GM12872 (cell line): ENCODE data around the gene ARSG.

Experiments
- TF ChIP-seq, protein P1 (sequence below): IDR thresholded peaks from 3 replicates; pipeline ENCODE4 v1.5.1; 2011; ENCODE audit warnings: low read depth, mild to moderate bottlenecking, low read length, moderate library complexity; ENCODE audit not compliant: insufficient read depth

ARSG gene

DNA sequence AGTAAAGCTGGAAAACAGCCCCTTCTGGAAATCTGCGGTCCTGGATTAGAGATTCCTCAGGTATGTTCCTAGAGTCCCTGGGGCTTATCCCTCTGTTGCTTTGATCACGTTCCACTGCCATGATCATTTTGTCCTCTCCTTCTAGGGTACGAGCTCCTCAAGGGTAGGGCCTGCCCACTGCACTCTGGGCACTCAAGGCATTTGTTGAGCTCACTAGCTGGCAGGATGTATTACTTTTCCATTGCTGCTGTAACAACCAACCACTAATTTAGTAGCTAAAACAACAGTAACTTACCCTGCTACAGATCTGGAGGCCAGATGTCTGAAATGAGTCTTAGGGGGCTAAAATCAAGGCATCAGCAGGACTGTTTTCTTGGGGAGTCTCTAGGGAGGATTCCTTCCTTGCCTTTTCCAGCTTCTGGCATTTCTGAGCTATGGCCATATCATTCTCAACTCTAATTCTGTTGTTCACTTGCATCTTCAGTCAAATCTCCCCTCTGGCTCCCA lies 65.7 kb downstream of the ARSG start:
- TF ChIP-seq, protein P1, sequence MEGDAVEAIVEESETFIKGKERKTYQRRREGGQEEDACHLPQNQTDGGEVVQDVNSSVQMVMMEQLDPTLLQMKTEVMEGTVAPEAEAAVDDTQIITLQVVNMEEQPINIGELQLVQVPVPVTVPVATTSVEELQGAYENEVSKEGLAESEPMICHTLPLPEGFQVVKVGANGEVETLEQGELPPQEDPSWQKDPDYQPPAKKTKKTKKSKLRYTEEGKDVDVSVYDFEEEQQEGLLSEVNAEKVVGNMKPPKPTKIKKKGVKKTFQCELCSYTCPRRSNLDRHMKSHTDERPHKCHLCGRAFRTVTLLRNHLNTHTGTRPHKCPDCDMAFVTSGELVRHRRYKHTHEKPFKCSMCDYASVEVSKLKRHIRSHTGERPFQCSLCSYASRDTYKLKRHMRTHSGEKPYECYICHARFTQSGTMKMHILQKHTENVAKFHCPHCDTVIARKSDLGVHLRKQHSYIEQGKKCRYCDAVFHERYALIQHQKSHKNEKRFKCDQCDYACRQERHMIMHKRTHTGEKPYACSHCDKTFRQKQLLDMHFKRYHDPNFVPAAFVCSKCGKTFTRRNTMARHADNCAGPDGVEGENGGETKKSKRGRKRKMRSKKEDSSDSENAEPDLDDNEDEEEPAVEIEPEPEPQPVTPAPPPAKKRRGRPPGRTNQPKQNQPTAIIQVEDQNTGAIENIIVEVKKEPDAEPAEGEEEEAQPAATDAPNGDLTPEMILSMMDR, result no peak

DNA sequence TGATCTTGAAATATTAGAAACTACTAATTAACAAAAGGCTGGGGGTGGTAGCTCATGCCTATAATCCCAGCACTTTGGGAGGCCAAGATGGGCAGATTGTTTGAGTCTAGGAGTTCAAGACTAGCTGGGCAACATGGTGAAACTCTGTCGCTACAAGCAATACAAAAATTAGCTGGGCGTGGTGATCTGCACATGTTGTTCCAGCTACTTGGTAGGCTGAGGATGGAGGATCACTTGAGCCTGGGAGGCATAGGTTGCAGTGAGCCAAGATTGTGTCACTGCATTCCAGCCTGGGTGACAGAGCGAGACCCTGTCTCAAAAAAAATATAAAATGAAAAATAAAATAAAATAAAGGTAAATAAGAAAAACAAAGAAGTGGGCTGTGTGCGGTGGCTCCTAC lies 66.6 kb downstream of the ARSG start:
- TF ChIP-seq, protein P1, result no peak

DNA sequence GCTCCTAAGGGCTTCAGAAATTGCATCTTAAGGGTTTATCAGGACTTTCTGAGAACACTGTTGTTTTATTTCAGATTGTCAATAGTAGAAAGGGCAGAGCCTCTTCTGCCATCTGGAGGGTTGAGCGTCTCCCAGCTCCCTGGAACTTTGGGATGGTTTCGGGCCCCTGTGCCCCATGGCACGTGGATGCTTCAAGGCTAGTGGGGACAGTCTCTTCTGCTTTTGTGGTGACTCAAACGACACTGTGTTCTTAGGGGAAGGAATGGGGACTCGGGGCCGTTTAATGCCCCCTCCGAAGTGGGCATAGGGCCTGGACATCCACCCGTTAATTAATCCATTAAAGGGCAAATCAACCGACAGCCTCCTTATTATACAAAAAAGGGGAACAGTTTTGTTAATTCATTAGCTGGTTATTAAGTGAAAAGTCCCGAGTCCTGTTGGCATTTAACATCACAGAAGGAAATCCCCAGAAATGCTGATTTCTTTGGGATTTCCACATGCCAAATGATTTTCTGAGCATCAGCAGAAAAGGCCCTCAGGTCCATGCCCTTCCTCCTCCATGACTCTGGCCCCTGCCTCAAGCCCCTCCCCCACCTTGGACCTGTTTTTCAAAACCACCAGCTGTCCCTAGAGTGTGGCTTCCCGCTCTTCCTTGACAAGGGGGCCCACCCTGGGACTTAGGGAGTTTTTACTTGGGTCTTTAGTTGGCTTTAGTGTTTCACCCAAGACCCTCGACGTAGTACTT lies 68.7 kb downstream of the ARSG start:
- TF ChIP-seq, protein P1, result no peak

DNA sequence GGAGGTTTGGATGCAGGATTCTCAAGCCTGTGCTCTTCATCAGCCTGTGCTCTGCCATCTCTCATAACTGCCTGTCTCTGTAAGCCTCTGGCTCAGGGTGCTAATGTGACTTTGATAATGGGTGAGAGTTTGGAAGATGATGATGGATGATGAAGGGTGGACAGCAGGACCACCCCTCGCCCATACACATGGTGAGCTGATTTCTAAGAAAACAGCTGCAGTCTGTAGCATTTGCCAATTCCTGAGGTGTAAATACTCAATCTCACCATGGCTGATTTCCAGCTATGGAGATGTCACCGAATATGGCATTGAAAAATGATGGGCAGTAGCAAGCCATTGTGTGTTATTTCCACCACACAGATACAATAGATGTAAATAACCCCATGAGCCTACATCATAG lies 74.2 kb downstream of the ARSG start:
- TF ChIP-seq, protein P1, result no peak

GRCh38 chr17:68368387-68368786 lies 77.1 kb downstream of the ARSG start:
- TF ChIP-seq, protein P1, result no peak

- TF ChIP-seq, protein P1, result no peak
Observed at GRCh38 chr17:68375566-68375965, 84.3 kb downstream of the ARSG start.

GRCh38 chr17:68377771-68378267 lies 86.5 kb downstream of the ARSG start:
- TF ChIP-seq, protein P1, result no peak
